Panc1 (cell line): ENCODE results near the gene ZFP36L2. TPM values are rescaled to one million over a fixed set of nuclear protein-coding genes. Genes with fewer than 3 reads are reported as not detected.

Experiments
- ATAC-seq: fragments of 200-7000 bp; cut with Tn5 transposase; 2 replicates; pipeline ENCODE4 v1.9.1; 2020; ENCODE audit warnings: mild to moderate bottlenecking, moderate library complexity
- BruUV-seq: library from RNA; stranded (reverse); fragments of 400-500 nt; replicated peaks from 2 replicates; lab custom pipeline; 2021; lab: Mats Ljungman, UMichigan
- CTCF ChIA-PET: fragments of 300-600 bp; sonication (Branson Sonifier 250); formaldehyde crosslinking; loops from one replicate; lab custom pipeline; 2022; ENCODE audit warnings: antibody characterized with exemption; lab: Charles Lee
- POLR2A ChIA-PET: fragments of 300-600 bp; sonication (Branson Sonifier 250); formaldehyde crosslinking; loops from one replicate; lab custom pipeline; 2022; ENCODE audit warnings: antibody characterized with exemption; lab: Charles Lee
- DNase-seq: peaks from one replicate; pipeline ENCODE4 v3.0.0-alpha.2; 2010; ENCODE audit warnings: low read depth, low spot score
- H3K27ac ChIP-seq: 2 replicates; pipeline ENCODE4 v1.5.1; 2011; ENCODE audit warnings: mild to moderate bottlenecking, low read length, inconsistent platforms
- H3K27me3 ChIP-seq: fragments of 200-500 bp; sonication (Bioruptor generic); 2 replicates; pipeline ENCODE4 v1.6.0; 2014; ENCODE audit warnings: low read length, inconsistent platforms; ENCODE audit not compliant: control insufficient read depth, insufficient read depth
- H3K36me3 ChIP-seq: fragments of 200-500 bp; sonication (Bioruptor generic); 2 replicates; pipeline ENCODE4 v1.5.1; 2014; ENCODE audit warnings: inconsistent platforms, mild to moderate bottlenecking, low read length, moderate library complexity; ENCODE audit not compliant: control insufficient read depth, insufficient read depth
- H3K4me1 ChIP-seq: 2 replicates; pipeline ENCODE4 v1.5.1; 2011; ENCODE audit warnings: inconsistent platforms, mild to moderate bottlenecking, low read length, moderate library complexity; ENCODE audit not compliant: control insufficient read depth, insufficient read depth
- H3K4me3 ChIP-seq, 2 experiments: 2 replicates each; pipeline ENCODE4 v1.5.1; 2011 to 2012; ENCODE audit warnings: low read depth in 2 of 2, low read length in 2 of 2, mild to moderate bottlenecking in 2 of 2, inconsistent platforms in 1 of 2, moderate library complexity in 1 of 2
- H3K9me3 ChIP-seq: fragments of 200-500 bp; sonication (Bioruptor generic); 2 replicates; pipeline ENCODE4 v1.5.1; 2014; ENCODE audit warnings: low read depth, mild to moderate bottlenecking, inconsistent platforms, low read length, moderate library complexity; ENCODE audit not compliant: control insufficient read depth, insufficient read depth
- POLR2AphosphoS5 ChIP-seq: IDR thresholded peaks from 2 replicates; pipeline ENCODE4 v1.6.1; 2012; ENCODE audit warnings: mild to moderate bottlenecking, low read depth, low read length, moderate library complexity
- SIN3A ChIP-seq: IDR thresholded peaks from 2 replicates; pipeline ENCODE4 v1.6.1; 2012; ENCODE audit warnings: low read depth, mild to moderate bottlenecking, low read length, moderate library complexity, borderline replicate concordance; ENCODE audit not compliant: insufficient read depth
- TCF7L2 ChIP-seq: IDR thresholded peaks from 2 replicates; pipeline ENCODE4 v1.6.1; 2011; ENCODE audit warnings: mild to moderate bottlenecking, low read depth, low read length, inconsistent platforms
- in situ Hi-C: cut with HindIII; loops from 2 replicates; pipeline ENCODE4 v1.10.0; 2016; ENCODE audit warnings: low sequenced_read_pairs, low pct_unique_long_range_greater_than_20kb
- intact Hi-C: fragments of 100-400 bp; cut with micrococcal nuclease; formaldehyde crosslinking; loops from one replicate; pipeline ENCODE4 v1.10.0; 2022; ENCODE audit not compliant: unreplicated experiment
- total RNA-seq: library from RNA; stranded (reverse); gene quantifications from one replicate; pipeline ENCODE4 v1.2.1, GENCODE V29; 2021; ENCODE audit not compliant: unreplicated experiment
- TF ChIP-seq, protein P1 (sequence below): fragments of 450-650 bp; IDR thresholded peaks from 2 replicates; pipeline ENCODE4 v1.5.1; 2017; ENCODE audit warnings: mild to moderate bottlenecking
- TF ChIP-seq, protein P2 (sequence below), 2 experiments: IDR thresholded peaks; 2 replicates each; pipeline ENCODE4 v1.6.1; 2011 to 2012; ENCODE audit warnings: low read depth in 2 of 2, control low read depth in 1 of 2, low read length in 1 of 2, mild to moderate bottlenecking in 1 of 2, moderate library complexity in 1 of 2; ENCODE audit not compliant: insufficient read depth in 1 of 2

ZFP36L2 gene
- total RNA-seq, 1 experiment from 2014 or later: 46.3 TPM

GRCh38 chr2:43188561-43189386, 37.6 kb downstream of the ZFP36L2 start:
- DNase-seq: no peak
- ChIA-PET CTCF (no interaction called here), POLR2A (interaction anchor here (0.6 kb wide), 1 partner anchor 27 kb away, joined by 3 read pairs; no protein-coding TSS in a partner anchor)
- TF ChIP-seq, protein P1, sequence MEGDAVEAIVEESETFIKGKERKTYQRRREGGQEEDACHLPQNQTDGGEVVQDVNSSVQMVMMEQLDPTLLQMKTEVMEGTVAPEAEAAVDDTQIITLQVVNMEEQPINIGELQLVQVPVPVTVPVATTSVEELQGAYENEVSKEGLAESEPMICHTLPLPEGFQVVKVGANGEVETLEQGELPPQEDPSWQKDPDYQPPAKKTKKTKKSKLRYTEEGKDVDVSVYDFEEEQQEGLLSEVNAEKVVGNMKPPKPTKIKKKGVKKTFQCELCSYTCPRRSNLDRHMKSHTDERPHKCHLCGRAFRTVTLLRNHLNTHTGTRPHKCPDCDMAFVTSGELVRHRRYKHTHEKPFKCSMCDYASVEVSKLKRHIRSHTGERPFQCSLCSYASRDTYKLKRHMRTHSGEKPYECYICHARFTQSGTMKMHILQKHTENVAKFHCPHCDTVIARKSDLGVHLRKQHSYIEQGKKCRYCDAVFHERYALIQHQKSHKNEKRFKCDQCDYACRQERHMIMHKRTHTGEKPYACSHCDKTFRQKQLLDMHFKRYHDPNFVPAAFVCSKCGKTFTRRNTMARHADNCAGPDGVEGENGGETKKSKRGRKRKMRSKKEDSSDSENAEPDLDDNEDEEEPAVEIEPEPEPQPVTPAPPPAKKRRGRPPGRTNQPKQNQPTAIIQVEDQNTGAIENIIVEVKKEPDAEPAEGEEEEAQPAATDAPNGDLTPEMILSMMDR: no peak
- TF ChIP-seq POLR2AphosphoS5 (no peak), SIN3A (no peak), TCF7L2 (no peak)
- TF ChIP-seq, protein P2, sequence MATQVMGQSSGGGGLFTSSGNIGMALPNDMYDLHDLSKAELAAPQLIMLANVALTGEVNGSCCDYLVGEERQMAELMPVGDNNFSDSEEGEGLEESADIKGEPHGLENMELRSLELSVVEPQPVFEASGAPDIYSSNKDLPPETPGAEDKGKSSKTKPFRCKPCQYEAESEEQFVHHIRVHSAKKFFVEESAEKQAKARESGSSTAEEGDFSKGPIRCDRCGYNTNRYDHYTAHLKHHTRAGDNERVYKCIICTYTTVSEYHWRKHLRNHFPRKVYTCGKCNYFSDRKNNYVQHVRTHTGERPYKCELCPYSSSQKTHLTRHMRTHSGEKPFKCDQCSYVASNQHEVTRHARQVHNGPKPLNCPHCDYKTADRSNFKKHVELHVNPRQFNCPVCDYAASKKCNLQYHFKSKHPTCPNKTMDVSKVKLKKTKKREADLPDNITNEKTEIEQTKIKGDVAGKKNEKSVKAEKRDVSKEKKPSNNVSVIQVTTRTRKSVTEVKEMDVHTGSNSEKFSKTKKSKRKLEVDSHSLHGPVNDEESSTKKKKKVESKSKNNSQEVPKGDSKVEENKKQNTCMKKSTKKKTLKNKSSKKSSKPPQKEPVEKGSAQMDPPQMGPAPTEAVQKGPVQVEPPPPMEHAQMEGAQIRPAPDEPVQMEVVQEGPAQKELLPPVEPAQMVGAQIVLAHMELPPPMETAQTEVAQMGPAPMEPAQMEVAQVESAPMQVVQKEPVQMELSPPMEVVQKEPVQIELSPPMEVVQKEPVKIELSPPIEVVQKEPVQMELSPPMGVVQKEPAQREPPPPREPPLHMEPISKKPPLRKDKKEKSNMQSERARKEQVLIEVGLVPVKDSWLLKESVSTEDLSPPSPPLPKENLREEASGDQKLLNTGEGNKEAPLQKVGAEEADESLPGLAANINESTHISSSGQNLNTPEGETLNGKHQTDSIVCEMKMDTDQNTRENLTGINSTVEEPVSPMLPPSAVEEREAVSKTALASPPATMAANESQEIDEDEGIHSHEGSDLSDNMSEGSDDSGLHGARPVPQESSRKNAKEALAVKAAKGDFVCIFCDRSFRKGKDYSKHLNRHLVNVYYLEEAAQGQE (IDR thresholded peaks at IDR 0.05; ENCODE audit: insufficient read depth in 1 of 2, low read depth in 2 of 2, low read length in 1 of 2): no peak
- in situ Hi-C loops: no loop called here
- no peak for ATAC-seq
- intact Hi-C loops: no loop called here
- no TSS peak for BruUV-seq
- H3K4me3 ChIP-seq: no peak overlapping the region
- no peaks in the 10 kb centered on the region for H3K9me3 ChIP-seq
- no peaks in the 10 kb centered on the region for H3K27me3 ChIP-seq
- no peaks in the 10 kb centered on the region for H3K4me1 ChIP-seq
- no peak overlapping the region for H3K27ac ChIP-seq
- no peaks in the 10 kb centered on the region for H3K36me3 ChIP-seq

DNA sequence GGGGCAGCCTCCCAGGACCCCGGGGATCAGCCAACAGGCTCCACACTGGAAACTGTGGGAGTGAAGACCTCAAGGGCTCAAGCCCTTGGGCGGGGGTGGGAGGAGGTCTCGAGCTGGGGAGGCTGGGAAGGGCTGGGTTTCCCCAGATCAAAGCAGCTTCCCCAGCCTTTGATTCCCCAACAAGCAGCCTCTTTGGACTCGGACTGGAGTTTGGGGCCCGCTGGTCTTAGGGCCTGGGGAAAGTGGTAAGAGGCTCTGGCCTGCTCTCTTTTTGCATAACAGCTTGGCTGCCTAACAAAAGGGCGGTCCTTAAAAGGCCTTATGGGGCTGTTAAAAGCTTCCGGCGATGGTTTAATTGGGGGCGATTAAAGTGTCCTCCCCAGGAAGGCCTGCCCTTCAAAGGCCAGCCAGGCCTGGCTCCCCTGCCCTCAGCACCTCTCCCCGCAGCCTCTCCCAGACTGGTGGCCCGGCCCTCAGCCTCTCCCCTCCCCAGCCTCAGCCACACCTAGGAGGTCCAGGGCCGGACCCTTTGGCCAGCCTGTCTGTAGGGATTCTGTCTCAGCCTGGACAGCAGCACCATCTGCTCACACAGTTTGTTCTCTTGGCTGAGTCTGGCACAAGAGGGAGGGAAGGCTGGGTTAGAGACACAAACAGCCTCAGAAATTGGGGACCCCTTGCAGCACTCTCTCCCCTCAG, 39.6 kb downstream of the ZFP36L2 start:
- no peaks in the 10 kb centered on the region for H3K9me3 ChIP-seq
- intact Hi-C loops: no loop called here
- in situ Hi-C loops: no loop called here

More for the DNA sequence above, 39.6 kb downstream of the ZFP36L2 start:
- no peaks in the 10 kb centered on the region for H3K4me1 ChIP-seq
- no peak overlapping the region for H3K4me3 ChIP-seq
- H3K36me3 ChIP-seq: no peaks in the 10 kb centered on the region
- DNase-seq: no peak
- H3K27ac ChIP-seq: no peak overlapping the region
- no peaks in the 10 kb centered on the region for H3K27me3 ChIP-seq
- no peak for ATAC-seq
- POLR2A ChIA-PET: no interaction called here
- no TSS peak for BruUV-seq
- TF ChIP-seq SIN3A: no peak
- TF ChIP-seq, protein P2 (IDR thresholded peaks at IDR 0.05; ENCODE audit: insufficient read depth in 1 of 2, low read depth in 2 of 2, low read length in 1 of 2): no peak
- no peak for TF ChIP-seq POLR2AphosphoS5
- TF ChIP-seq, protein P1: no peak
- no peak for TF ChIP-seq TCF7L2
- CTCF ChIA-PET: no interaction called here
